OCI-LY7 (cell line): Measurements from ENCODE around the gene AHNAK2.

ENCODE experiments used
- EZH2phosphoT487 ChIP-seq: fragments of 200-600 bp; sonication (generic); IDR thresholded peaks from 2 replicates; pipeline ENCODE4 v1.6.1; 2018; ENCODE audit warnings: low read depth, borderline replicate concordance, mild to moderate bottlenecking, mixed run types, antibody characterized with exemption, low read length, moderate library complexity, mixed read lengths
- TF ChIP-seq, protein P1 (sequence below): fragments of 200-600 bp; sonication (generic); conservative IDR thresholded peaks from 2 replicates; pipeline ENCODE4 v1.5.1; 2014; ENCODE audit warnings: mild to moderate bottlenecking, antibody characterized with exemption, low read length, moderate library complexity, mixed read lengths

DNA sequence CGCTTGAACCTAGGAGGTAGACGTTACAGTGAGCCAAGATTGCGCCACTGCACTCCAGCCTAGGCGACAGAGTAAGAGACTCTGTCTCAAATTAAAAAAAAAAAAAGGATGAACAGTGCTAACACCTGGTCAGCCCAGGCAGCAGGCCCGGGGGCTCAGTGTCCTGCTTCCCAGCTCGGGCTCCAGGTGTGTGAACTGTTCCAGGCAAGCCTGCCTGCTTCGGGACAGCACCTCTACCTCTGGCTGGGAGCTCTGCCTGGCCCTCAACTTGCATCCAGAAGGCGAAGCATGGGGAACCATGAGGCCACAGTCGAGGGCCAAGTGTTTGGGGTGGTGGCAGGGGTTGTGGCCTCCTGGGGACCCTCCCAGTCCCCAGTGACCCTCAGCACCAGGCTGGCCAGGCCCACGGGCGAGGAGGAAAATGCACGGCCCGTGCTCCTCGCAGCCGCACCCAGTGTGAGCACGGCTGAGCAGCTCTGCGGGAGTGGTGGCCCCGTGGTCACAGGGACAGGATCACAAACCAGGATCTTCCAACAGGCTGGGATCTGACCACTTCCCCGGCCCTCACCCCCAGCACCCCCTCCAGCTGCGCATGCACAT, 27.3 kb upstream of the AHNAK2 start:
- TF ChIP-seq, protein P1, sequence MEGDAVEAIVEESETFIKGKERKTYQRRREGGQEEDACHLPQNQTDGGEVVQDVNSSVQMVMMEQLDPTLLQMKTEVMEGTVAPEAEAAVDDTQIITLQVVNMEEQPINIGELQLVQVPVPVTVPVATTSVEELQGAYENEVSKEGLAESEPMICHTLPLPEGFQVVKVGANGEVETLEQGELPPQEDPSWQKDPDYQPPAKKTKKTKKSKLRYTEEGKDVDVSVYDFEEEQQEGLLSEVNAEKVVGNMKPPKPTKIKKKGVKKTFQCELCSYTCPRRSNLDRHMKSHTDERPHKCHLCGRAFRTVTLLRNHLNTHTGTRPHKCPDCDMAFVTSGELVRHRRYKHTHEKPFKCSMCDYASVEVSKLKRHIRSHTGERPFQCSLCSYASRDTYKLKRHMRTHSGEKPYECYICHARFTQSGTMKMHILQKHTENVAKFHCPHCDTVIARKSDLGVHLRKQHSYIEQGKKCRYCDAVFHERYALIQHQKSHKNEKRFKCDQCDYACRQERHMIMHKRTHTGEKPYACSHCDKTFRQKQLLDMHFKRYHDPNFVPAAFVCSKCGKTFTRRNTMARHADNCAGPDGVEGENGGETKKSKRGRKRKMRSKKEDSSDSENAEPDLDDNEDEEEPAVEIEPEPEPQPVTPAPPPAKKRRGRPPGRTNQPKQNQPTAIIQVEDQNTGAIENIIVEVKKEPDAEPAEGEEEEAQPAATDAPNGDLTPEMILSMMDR: no peak
- no peak for TF ChIP-seq EZH2phosphoT487
